DND-41 (cell line): ENCODE data around the gene C16orf74.

Experiments
- CTCF ChIP-seq: IDR thresholded peaks from 2 replicates; pipeline ENCODE4 v1.5.1; 2012; ENCODE audit warnings: borderline replicate concordance, low read length, moderate library complexity, mild to moderate bottlenecking; ENCODE audit not compliant: poor library complexity, severe bottlenecking; ENCODE audit errors: extremely low read depth
- EZH2 ChIP-seq: IDR thresholded peaks from 3 replicates; pipeline ENCODE4 v1.6.1; 2012; ENCODE audit warnings: borderline replicate concordance, low read depth, mild to moderate bottlenecking, moderate library complexity, low read length, inconsistent platforms; ENCODE audit not compliant: severe bottlenecking

- TF ChIP-seq EZH2 (no peak), CTCF (no peak)
These were observed 19.8 kb upstream of the C16orf74 start for GRCh38 chr16:85770741-85771140.
